GM10266 (cell line): ENCODE measurements around the gene ABHD6.

Experiments used
- DNase-seq: peaks from one replicate; pipeline ENCODE4 v3.0.0; 2012; ENCODE audit errors: extremely low spot score
- CTCF ChIP-seq: IDR thresholded peaks from 2 replicates; pipeline ENCODE4 v1.5.1; 2012; ENCODE audit warnings: mild to moderate bottlenecking, low read depth; ENCODE audit not compliant: control insufficient read depth, insufficient read depth; ENCODE audit errors: missing control alignments

Gene ABHD6

DNA sequence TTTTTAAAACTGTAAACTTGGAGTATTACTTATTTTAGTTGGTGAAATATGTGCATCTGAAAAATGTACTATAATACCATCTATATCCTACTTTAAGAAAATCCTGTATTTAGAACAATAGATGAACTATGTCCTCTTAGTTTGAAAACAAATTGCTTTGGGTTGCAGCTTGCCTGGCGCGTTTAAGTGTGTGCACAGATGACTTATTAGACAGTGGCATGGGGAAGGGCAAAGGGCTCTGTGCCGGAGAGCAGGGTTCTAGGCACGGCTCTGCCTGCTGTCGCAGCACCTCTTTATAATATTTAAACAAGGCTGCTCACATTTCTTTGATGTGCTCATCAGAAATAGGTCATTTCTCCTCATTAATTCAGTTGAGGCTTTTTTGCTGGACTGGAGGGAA lies 105.1 kb downstream of the ABHD6 start:
- TF ChIP-seq CTCF = no peak
- DNase-seq = no peak
